PC-9 (cell line): ENCODE measurements around the gene IL1RL2.

Experiments used
- CTCF ChIP-seq: fragments of 200-600 bp; sonication (generic); conservative IDR thresholded peaks from 2 replicates; pipeline ENCODE4 v1.6.1; 2017; ENCODE audit warnings: mixed run types, antibody characterized with exemption, mild to moderate bottlenecking, moderate library complexity
- EZH2 ChIP-seq: fragments of 200-600 bp; sonication (generic); IDR thresholded peaks from 2 replicates; pipeline ENCODE4 v1.8.0; 2017; ENCODE audit warnings: antibody characterized with exemption, low read depth

GRCh38 chr2:102138331-102138730 is 48.5 kb upstream of the IL1RL2 start:
- TF ChIP-seq CTCF = no peak
- TF ChIP-seq EZH2 = no peak
